H9 (cell line): Measurements from ENCODE around the gene GPD1. TPM values are rescaled to one million over a fixed set of nuclear protein-coding genes. Genes with fewer than 3 reads are reported as not detected.

ENCODE experiments used
- DNase-seq: peaks from one replicate; pipeline ENCODE4 v3.0.0-alpha.2; 2017
- H2AFZ ChIP-seq: one replicate; pipeline ENCODE4 v1.6.1; 2013; ENCODE audit warnings: mild to moderate bottlenecking, low read length, control low read depth, moderate library complexity
- H2AK5ac ChIP-seq: 2 replicates; pipeline ENCODE4 v1.6.1; 2013; ENCODE audit warnings: low read length, control low read depth, mixed read lengths; ENCODE audit not compliant: insufficient read length
- H2BK120ac ChIP-seq: one replicate; pipeline ENCODE4 v1.6.1; 2013; ENCODE audit warnings: low read depth, mild to moderate bottlenecking, low read length, control low read depth, inconsistent platforms; ENCODE audit not compliant: poor library complexity, severe bottlenecking
- H2BK12ac ChIP-seq: 2 replicates; pipeline ENCODE4 v1.6.1; 2013; ENCODE audit warnings: low read length, control low read depth, mixed read lengths, low read depth; ENCODE audit not compliant: insufficient read length
- H2BK15ac ChIP-seq: 2 replicates; pipeline ENCODE4 v1.6.1; 2013; ENCODE audit warnings: low read depth, low read length, control low read depth
- H2BK20ac ChIP-seq: one replicate; pipeline ENCODE4 v1.6.1; 2013; ENCODE audit warnings: low read depth, mild to moderate bottlenecking, low read length, control low read depth, inconsistent platforms; ENCODE audit not compliant: poor library complexity, severe bottlenecking
- H2BK5ac ChIP-seq: 2 replicates; pipeline ENCODE4 v1.6.1; 2013; ENCODE audit warnings: low read length, control low read depth, mixed read lengths; ENCODE audit not compliant: insufficient read length
- H3K14ac ChIP-seq: 2 replicates; pipeline ENCODE4 v1.6.1; 2013; ENCODE audit warnings: low read length, control low read depth; ENCODE audit not compliant: insufficient read depth
- H3K18ac ChIP-seq: 2 replicates; pipeline ENCODE4 v1.6.1; 2013; ENCODE audit warnings: low read depth, mild to moderate bottlenecking, mixed read lengths, low read length, control low read depth; ENCODE audit not compliant: insufficient read length
- H3K23ac ChIP-seq: 2 replicates; pipeline ENCODE4 v1.6.1; 2013; ENCODE audit warnings: low read length, control low read depth, mixed read lengths, low read depth; ENCODE audit not compliant: insufficient read length
- H3K23me2 ChIP-seq: 2 replicates; pipeline ENCODE4 v1.6.1; 2013; ENCODE audit warnings: low read depth, mild to moderate bottlenecking, mixed read lengths, low read length, control low read depth; ENCODE audit not compliant: insufficient read length, poor library complexity, severe bottlenecking
- H3K27ac ChIP-seq: 2 replicates; pipeline ENCODE4 v1.5.1; 2013; ENCODE audit warnings: low read length, control low read depth, mixed read lengths, low read depth; ENCODE audit not compliant: insufficient read length
- H3K27me3 ChIP-seq: 2 replicates; pipeline ENCODE4 v1.6.1; 2013; ENCODE audit warnings: low read length, control low read depth, inconsistent platforms; ENCODE audit not compliant: insufficient read depth
- H3K4ac ChIP-seq: 2 replicates; pipeline ENCODE4 v1.6.1; 2013; ENCODE audit warnings: low read depth, mild to moderate bottlenecking, control low read depth, inconsistent platforms, low read length, moderate library complexity
- H3K4me1 ChIP-seq: 2 replicates; pipeline ENCODE4 v1.6.1; 2013; ENCODE audit warnings: low read length, control low read depth, inconsistent platforms; ENCODE audit not compliant: insufficient read depth
- H3K4me2 ChIP-seq: 2 replicates; pipeline ENCODE4 v1.6.1; 2013; ENCODE audit warnings: low read length, control low read depth, mixed read lengths; ENCODE audit not compliant: insufficient read length, insufficient read depth
- H3K56ac ChIP-seq: 2 replicates; pipeline ENCODE4 v1.6.1; 2013; ENCODE audit warnings: low read depth, mild to moderate bottlenecking, mixed read lengths, low read length, control low read depth; ENCODE audit not compliant: insufficient read length
- H3K79me1 ChIP-seq: 2 replicates; pipeline ENCODE4 v1.6.1; 2013; ENCODE audit warnings: low read depth, mild to moderate bottlenecking, moderate library complexity, low read length, control low read depth, inconsistent platforms; ENCODE audit not compliant: insufficient read depth, poor library complexity, severe bottlenecking
- H3K79me2 ChIP-seq: 2 replicates; pipeline ENCODE4 v1.6.1; 2013; ENCODE audit warnings: low read length, control low read depth, inconsistent platforms; ENCODE audit not compliant: insufficient read depth
- H3K9ac ChIP-seq: 2 replicates; pipeline ENCODE4 v1.6.1; 2013; ENCODE audit warnings: low read length, control low read depth, mixed read lengths; ENCODE audit not compliant: insufficient read length; ENCODE audit errors: extremely low read depth
- H3K9me3 ChIP-seq: one replicate; pipeline ENCODE4 v1.6.1; 2013; ENCODE audit warnings: low read depth, low read length, inconsistent platforms; ENCODE audit not compliant: control insufficient read depth
- H3T11ph ChIP-seq: one replicate; pipeline ENCODE4 v1.6.1; 2013; ENCODE audit warnings: mild to moderate bottlenecking, low read length, control low read depth, inconsistent platforms
- H4K20me1 ChIP-seq: one replicate; pipeline ENCODE4 v1.6.1; 2013; ENCODE audit not compliant: control insufficient read depth, insufficient read length, insufficient read depth
- H4K5ac ChIP-seq: 2 replicates; pipeline ENCODE4 v1.6.1; 2013; ENCODE audit warnings: low read depth, mild to moderate bottlenecking, mixed read lengths, low read length, control low read depth; ENCODE audit not compliant: insufficient read length
- H4K8ac ChIP-seq: replicated peaks from 2 replicates; pipeline ENCODE4 v1.6.1; 2013; ENCODE audit warnings: low read length, control low read depth, mixed read lengths, low read depth; ENCODE audit not compliant: insufficient read length
- H4K91ac ChIP-seq: 2 replicates; pipeline ENCODE4 v1.6.1; 2013; ENCODE audit warnings: low read depth, mild to moderate bottlenecking, moderate library complexity, mixed read lengths, low read length, control low read depth; ENCODE audit not compliant: insufficient read length
- H3K27ac Mint-ChIP-seq, 3 experiments: 2 replicates in 2 of 3; 3 replicates in 1 of 3; pipeline ENCODE4 v1.8.0; 2020 to 2021; ENCODE audit warnings: mixed read lengths in 3 of 3, mild to moderate bottlenecking in 1 of 3, moderate library complexity in 1 of 3
- H3K27me3 Mint-ChIP-seq: 2 replicates; pipeline ENCODE4 v1.8.0; 2021; ENCODE audit warnings: low read depth, mild to moderate bottlenecking, moderate library complexity, mixed read lengths
- H3K36me3 Mint-ChIP-seq, 3 experiments: 2 replicates in 2 of 3; 3 replicates in 1 of 3; pipeline ENCODE4 v1.8.0; 2020 to 2021; ENCODE audit warnings: low read depth in 3 of 3, mixed read lengths in 3 of 3; ENCODE audit not compliant: insufficient read depth in 1 of 3
- H3K4me1 Mint-ChIP-seq, 2 experiments: 2 replicates each; pipeline ENCODE4 v1.8.0; 2020; ENCODE audit warnings: mixed read lengths in 2 of 2
- H3K4me3 Mint-ChIP-seq, 2 experiments: 2 replicates in 1 of 2; 3 replicates in 1 of 2; pipeline ENCODE4 v1.8.0; 2020 to 2021; ENCODE audit warnings: mild to moderate bottlenecking in 2 of 2, mixed read lengths in 2 of 2, moderate library complexity in 1 of 2
- H3K9me3 Mint-ChIP-seq, 2 experiments: 2 replicates in 1 of 2; 3 replicates in 1 of 2; pipeline ENCODE4 v1.8.0; 2020; ENCODE audit warnings: mild to moderate bottlenecking in 2 of 2, mixed read lengths in 2 of 2, moderate library complexity in 1 of 2
- WGBS: extraction: QIAGEN DNeasy Blood & Tissue Kit; methylation state at CpG from one replicate; pipeline ENCODE4 v1.1.7; 2013; ENCODE audit warnings: missing lambda C conversion rate, low lambda C conversion rate, mixed read lengths; ENCODE audit not compliant: insufficient read length; ENCODE audit errors: extremely low coverage; 5-methylcytosine and 5-hydroxymethylcytosine counted together
- total RNA-seq: library from RNA; stranded (reverse); gene quantifications from 2 replicates; pipeline ENCODE4 v1.2.1, GENCODE V29; 2021
- TF ChIP-seq, protein P1 (sequence below): fragments of 200-600 bp; sonication (generic); conservative IDR thresholded peaks from 3 replicates; pipeline ENCODE4 v1.8.0; 2021; ENCODE audit warnings: antibody characterized with exemption, mild to moderate bottlenecking

Gene GPD1
- total RNA-seq, 1 experiment from 2014 or later, result 0.70 TPM

DNA sequence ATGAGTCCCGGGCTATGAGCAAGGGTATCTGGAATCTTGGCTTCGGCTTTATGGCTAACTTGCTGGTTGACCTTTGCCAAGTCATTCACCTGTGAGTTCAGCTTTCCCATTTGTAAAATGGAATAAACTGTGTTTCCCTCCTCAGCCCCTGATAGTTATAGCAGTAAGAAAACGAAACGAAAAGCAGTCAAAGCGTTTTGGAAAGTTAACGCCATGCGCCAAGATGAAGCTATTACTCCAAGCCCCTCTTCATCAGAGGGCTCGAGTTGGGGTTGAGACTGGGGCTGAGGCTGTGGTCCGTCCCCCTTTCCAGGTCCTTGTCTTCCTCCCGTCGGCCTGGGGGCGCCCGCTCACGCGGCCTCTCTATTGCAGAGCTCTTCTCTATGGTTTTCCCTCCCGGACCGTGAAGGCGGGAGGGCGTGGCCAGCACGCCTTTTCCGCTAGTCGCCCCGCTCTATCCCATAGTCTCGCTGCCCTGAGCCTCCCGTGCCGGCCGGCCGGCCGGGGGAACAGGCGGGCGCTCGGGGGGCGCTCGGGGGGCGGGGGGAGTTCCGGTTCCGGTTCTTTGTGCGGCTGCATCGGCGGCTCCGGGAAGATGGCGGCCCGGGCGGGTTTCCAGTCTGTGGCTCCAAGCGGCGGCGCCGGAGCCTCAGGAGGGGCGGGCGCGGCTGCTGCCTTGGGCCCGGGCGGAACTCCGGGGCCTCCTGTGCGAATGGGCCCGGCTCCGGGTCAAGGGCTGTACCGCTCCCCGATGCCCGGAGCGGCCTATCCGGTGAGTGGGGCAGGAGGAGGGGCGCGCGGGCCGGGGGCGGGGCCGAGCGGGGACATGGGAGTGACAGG lies 18.8 kb upstream of the GPD1 start, which contains the start of gene SMARCD1:
Gene SMARCD1 (plus strand): TSS at position 568 of the 840 bp plus-strand sequence. CDS start 28 bp downstream, at position 596.
- no peak within 1 kb of the TSS for H3K56ac ChIP-seq
- no peaks in the 10 kb centered on the region for H4K20me1 ChIP-seq
- peak within 1 kb of the TSS; percentile 92 to 97 (median 95) for H3K27ac Mint-ChIP-seq
- H2BK12ac ChIP-seq, result no peak within 1 kb of the TSS
- no peaks in the 10 kb centered on the region for H3K79me2 ChIP-seq
- H3K27me3 ChIP-seq, result no peaks in the 10 kb centered on the region
- H2BK20ac ChIP-seq, result no peak within 1 kb of the TSS
- peak within 1 kb of the TSS; percentile 90 to 95 for H3K4me3 Mint-ChIP-seq
- no peaks in the 10 kb centered on the region for H3K23me2 ChIP-seq
- H4K8ac ChIP-seq, result no peak within 1 kb of the TSS
- H2BK120ac ChIP-seq, result no peak within 1 kb of the TSS
- H3K4me1 Mint-ChIP-seq, result peaks cover 11 to 23% of the 10 kb centered on the region in 2 experiments
- peak within 1 kb of the TSS; percentile 72 for H3K4me2 ChIP-seq
- TF ChIP-seq, protein P1, sequence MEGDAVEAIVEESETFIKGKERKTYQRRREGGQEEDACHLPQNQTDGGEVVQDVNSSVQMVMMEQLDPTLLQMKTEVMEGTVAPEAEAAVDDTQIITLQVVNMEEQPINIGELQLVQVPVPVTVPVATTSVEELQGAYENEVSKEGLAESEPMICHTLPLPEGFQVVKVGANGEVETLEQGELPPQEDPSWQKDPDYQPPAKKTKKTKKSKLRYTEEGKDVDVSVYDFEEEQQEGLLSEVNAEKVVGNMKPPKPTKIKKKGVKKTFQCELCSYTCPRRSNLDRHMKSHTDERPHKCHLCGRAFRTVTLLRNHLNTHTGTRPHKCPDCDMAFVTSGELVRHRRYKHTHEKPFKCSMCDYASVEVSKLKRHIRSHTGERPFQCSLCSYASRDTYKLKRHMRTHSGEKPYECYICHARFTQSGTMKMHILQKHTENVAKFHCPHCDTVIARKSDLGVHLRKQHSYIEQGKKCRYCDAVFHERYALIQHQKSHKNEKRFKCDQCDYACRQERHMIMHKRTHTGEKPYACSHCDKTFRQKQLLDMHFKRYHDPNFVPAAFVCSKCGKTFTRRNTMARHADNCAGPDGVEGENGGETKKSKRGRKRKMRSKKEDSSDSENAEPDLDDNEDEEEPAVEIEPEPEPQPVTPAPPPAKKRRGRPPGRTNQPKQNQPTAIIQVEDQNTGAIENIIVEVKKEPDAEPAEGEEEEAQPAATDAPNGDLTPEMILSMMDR, result peak; percentile 70
- WGBS, result no CpG with 5 or more reads among the region's 69 CpGs
- H3K9me3 ChIP-seq, result no peaks in the 10 kb centered on the region
- no peaks in the 10 kb centered on the region for H3K4me1 ChIP-seq
- no peak within 1 kb of the TSS for H2AK5ac ChIP-seq
- H4K91ac ChIP-seq, result no peak within 1 kb of the TSS
- H3K79me1 ChIP-seq, result no peaks in the 10 kb centered on the region
- H3K9ac ChIP-seq, result peak within 1 kb of the TSS; percentile 52
- H3K36me3 Mint-ChIP-seq, result peaks cover 34 to 43% (median 39%) of the 10 kb centered on the region in 3 experiments
- H3K18ac ChIP-seq, result peak within 1 kb of the TSS; percentile 86
- peak; percentile 98 for DNase-seq
- no peaks in the 10 kb centered on the region for H3K9me3 Mint-ChIP-seq
- H3K27ac ChIP-seq, result peak within 1 kb of the TSS; percentile 4
- H3K4ac ChIP-seq, result no peak within 1 kb of the TSS
- no peak within 1 kb of the TSS for H2BK15ac ChIP-seq
- no peak within 1 kb of the TSS for H3K23ac ChIP-seq
- no peak within 1 kb of the TSS for H4K5ac ChIP-seq
- no peak within 1 kb of the TSS for H2AFZ ChIP-seq
- peak within 1 kb of the TSS; percentile 89; the same call in 1 of the 2 replicates for H3K14ac ChIP-seq
- H3K27me3 Mint-ChIP-seq, result peaks cover 16% of the 10 kb centered on the region
- no peak within 1 kb of the TSS for H2BK5ac ChIP-seq
- H3T11ph ChIP-seq, result no peak within 1 kb of the TSS
